ENCODE measurements around the gene LPAR6.

Gene LPAR6

DNA sequence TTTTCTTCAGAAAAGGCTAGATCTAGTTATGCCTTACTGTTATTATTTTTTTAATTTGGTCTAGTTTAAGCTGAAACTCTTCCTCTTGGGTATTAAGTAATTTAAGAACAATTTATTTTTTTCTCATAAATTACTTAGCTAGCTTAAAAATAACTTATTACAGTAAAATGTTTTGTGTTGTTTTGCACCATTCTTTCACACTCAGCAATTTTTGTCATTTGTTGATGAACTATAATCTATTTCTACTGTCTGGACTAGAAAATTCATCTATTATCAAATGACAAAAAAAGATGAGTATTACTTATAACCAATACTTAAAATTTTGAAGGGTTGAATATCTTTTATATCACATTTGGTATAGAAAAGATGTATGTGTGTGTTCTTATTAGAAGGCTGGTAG is 1.6 kb upstream of the LPAR6 start:
- DNase-seq (ENCODE audit: low spot score): no peak

DNA sequence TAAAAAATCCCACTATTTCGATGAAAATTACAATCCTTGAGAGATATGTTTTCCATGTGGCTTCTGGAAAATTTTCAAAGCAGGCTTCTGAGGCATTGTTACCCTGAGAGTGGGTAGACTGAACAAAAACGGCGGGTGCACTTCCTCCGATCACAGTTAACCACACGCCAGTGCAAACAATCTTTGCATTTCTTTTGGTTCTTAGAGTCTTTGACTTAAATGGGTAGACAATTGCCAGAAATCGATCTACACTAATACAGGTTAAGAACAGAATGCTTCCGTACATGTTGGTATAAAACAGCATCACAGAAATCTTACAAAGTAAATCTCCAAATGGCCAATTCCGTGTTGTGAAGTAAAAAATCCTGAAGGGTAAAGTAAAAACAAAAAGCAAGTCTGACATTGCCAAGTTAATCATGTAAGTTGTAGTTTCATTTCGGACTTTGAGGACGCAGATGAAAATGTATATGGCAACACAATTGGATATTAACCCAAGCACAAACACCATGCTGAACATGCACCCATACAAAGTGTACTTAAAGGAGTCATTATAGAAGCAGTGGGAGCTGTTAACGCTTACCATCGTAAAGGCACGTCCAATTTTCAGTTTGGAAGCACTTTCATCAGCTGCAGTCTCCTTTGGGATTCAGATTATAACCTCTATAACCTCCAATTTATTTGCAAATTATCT is 927 bp downstream of the LPAR6 start:
- no peak for DNase-seq (ENCODE audit: low spot score)

DNA sequence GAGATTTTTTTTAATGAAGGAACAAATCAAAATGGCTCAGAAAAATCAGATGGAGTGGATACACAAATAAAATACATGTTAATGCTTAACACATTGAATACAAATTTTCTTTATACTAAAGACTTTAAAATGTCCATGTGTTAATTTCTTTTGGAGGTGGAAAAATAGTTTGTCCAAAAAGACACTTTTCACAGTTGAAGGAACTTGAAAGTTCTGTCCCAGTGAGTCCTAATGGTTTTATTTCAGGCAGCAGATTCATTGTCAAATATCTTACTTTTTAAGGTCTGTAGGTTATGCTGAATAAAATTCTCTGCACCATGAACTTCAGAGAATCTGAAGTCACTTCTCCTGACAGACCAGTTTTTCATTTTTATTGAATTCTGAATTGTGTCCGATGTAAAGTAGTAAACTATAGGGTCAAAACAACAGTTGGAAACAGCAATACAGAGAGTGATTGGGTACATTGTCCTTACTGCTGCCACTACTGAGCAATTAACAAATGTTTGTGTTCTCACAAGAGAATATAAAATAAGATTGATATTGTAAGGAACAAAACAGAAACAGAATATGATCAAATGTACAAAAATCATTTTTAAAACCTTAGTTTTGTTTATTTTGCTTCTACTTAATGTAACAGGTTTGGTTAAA is 1.6 kb downstream of the LPAR6 start:
- DNase-seq (ENCODE audit: low spot score): no peak

DNA sequence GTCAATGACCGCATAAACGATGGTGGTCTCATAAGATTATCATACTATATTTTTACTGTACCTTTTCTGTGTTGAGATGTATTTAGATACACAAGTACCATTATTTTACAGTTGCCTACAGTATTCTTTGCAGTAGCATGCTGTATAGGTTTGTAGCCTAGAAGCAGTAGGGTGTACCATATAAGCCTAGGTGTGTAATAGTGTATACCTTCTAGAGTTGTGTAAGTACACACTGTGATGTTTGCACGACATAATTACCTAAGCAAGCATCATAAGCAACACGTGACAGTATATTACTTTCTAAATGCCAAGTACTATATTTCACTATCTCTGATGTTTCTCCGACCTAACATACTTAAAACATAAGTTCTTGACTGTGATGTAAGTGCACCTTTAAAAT is 2.7 kb downstream of the LPAR6 start:
- DNase-seq (ENCODE audit: low spot score): no peak

DNA sequence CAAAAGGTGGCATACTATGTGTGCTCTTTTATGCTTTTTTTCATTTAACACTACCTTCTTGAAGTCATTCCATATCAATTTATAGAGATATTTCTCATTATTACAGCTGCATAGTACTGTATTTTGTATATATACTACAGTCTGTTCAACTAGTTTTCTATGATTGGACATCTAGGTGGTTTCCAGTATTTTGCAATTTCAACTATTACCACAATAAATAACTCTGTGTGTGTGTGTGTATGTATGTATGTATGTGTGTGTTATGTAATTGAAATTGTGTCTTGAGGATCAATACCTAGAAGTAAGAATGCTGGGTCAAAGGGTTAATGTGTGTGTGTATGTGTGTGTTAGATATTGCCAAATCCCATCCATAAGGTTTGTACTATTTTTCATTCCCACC is 7.0 kb downstream of the LPAR6 start:
- no peak for DNase-seq (ENCODE audit: low spot score)

DNA sequence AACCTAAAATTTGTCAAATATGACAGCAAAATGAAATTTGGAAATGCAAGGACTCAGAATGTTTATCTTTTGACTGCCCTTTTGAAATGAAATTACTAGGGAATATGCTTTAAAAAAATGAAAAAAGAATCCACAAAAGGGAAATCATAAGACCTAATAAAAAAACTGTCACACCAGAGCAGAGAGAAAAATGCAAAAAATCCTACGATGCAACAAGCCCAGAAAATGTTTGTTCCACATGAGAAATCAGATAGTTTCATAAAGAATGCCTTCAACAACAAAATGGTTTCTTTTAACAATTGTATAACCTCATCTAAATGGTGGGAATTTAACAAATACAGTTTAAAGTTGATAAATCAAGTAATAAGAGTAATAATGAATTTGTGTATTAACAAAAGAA is 8.0 kb downstream of the LPAR6 start:
- DNase-seq (ENCODE audit: low spot score): no peak

DNA sequence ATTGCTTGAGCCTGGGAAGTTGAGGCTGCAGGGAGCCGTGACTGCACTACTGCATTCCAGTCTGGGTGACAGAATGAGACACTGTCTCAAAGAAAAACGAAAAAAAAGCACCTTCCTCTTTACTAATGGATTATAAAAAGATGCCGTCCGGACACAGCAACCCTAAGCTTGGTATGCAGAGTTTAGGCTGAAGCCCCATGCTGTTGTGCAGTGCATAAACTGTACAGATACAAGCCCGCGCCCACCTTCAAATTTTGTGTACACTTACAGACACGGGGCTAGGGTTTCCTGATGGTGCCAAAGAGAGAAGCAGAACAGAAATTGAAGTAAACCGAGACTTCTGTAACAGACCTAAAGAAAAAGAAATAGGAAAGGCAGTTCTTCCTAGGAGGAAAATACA is 9.0 kb downstream of the LPAR6 start:
- no peak for DNase-seq (ENCODE audit: low spot score)

DNA sequence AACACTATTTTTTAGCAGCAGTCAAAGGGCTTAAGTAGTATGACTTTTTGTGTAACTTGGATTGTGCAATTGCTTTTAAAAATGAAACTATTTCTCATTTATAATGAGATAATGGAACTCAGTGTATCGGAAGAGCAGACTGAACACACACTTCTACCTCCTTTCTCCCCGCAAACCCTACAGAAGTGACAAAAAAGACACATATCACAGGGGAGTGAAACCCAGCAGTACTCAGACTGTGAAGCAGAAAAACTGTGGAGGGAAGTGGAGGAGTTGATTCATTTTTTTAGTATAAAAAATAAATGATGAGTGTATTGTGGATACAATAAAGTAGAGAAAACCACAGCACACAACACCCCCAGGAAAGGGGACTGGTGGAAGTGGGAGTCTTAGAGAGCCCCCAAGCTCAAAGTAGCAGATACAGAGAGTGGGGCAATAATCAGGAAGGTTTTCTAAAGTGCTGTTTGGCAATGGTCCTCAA is 9.7 kb downstream of the LPAR6 start:
- no peak for DNase-seq (ENCODE audit: low spot score)

DNA sequence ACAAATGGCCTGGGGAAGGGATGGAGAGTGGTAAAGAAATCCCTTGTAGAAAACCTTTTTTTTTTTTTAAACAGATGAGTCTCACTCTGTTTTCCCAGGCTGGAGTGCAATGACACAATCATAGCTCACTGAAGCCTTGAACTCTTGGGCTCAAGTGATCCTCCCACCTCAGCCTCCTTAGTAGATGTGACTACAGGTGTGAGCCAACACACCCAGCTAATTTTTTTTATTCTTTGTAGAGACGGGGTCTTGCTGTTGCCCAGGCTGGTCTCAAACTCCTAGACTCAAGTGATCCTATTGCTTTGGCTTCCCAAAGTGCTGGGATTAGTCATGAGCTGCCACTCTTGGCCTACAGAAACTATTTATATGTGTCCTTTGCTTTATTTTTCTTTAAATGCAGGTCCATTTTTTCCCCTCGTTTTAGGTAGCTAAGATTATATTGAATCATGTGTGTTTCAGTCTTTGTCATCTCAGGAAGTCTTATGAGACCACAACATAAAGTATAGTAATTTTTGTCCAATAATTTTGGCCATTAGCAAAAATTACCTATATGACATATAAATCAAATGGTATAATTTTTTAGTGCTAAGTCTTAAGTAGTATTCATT is 10.5 kb downstream of the LPAR6 start:
- DNase-seq (ENCODE audit: low spot score): no peak

DNA sequence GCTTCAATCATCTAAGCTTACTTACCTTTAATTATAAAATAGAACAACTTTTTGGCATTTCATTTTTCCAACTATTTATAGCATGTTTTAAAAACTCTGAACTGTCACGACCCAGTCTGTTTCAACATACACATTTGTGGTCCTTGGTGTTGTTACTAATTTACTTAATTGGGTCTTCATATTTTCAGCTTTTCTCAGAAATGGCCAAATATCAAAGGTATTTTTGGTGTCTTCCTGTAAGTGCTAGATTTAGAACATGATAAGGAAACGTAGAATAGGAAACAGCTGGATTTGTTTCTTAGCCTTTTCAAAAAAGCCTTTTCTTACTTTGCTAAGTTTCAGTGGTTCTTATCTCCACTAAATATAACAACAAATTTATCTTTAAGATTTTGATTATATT is 11.4 kb downstream of the LPAR6 start:
- no peak for DNase-seq (ENCODE audit: low spot score)

DNA sequence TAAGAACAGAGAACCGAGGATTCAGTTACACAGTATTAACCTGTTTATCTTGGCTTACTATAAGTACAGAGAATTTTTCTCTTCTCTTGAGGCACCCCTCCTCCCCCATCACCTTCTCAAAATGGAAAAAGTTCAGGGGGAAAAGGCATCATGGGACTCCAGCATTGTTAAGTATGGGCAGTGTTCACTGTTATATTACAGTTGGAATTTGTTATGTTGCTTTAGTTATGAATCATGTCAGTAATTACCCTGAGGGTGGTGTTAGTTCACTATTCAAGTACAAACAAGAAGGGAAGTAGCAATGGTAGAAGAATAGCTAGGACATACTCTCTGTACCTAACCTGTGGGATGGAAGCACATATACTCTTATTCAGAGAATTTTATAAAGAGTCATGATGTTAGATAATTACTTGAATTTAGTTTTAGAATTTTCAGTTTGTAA is 12.0 kb downstream of the LPAR6 start:
- no peak for DNase-seq (ENCODE audit: low spot score)

DNA sequence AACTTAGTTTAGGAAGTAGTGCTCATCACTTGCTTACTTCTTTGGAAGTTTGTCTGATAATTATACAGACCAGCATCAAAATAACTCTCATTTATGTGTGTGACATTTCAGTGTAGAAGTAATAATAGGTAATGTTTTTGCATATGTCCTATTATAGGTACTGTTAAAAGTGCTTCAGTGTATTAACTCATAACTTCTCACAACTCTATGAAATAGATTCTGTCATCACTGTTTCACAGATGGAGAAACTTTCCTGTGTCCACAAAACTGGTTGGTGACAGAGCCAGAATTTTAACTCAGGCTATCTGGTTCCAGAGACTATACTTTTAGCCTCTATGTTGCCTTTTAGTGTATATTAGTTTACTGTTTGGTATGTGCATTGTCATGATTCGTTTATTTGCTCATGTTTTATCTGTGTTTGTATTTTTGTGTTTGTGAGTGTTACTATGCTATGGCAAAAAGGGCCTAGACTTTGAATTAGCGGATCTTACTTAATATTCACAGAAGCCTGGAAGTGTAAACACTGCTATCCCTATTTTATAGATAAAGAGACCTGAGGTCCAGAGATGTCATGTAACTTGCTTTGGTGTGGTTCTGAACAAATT is 12.7 kb downstream of the LPAR6 start:
- DNase-seq (ENCODE audit: low spot score): no peak

DNA sequence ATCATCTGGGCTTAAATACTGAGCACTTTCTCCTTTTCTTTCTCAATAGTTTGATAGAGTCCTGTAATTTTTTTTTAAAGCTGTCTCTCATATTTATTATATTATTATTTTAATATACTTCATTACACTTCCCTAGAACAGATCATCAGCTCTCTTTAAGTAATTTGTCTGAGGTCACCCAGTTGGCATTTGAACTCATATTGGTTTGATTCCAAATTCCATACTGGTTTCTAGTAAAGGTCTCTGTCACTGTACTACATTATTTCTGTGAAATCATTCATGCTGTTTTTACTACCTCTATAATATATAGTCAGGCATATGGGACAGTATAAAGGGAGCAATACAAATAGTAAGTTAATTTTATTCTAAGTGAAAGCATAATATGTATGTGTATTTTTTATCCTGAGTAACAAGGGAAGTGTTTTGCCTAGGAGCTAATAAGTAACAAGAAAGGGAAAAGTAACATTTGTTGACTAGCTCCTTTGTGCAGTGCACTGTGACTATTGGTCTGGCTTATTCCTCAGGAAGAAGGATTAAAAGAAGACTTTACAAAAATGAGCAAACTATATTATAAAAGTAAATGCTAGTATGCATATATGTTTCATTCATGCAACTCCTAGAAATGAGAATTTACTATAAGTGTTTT is 14.3 kb downstream of the LPAR6 start:
- DNase-seq (ENCODE audit: low spot score): no peak

DNA sequence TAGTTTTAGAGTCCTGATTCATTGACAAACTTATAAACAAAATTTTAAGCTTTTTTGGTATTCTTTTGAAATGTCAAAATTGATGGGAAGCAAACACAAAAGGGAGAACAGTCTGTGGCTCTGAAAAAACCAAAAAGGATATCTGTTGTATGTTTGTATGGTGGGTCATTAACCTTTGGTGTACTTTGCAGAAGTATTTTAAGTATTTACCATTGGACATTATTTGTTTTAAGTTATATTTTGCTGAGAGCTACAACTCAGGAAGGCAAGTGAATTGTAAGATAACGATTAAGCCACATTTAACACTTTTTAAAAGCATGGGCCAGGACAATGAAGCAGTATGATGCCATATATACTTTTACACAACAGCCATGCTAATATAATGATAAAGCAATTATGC is 15.2 kb downstream of the LPAR6 start:
- no peak for DNase-seq (ENCODE audit: low spot score)

DNA sequence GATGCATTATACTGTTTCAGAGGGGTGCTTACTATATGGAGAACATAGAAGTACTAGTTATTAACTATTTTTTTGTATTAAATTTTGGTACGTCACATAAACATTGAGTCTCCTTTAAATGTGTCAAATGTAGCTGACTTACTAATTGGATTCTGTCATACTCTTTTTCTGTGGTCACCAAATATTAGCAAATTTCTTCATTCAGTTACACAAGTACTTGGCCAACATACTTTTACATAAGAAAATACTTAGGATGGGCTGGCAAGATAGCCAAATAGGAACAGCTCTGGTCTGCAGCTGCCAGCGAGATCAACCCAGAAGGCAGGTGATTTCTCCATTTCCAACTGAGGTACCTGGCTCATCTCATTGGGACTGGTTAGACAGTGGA is 19.2 kb downstream of the LPAR6 start:
- DNase-seq (ENCODE audit: low spot score): no peak

DNA sequence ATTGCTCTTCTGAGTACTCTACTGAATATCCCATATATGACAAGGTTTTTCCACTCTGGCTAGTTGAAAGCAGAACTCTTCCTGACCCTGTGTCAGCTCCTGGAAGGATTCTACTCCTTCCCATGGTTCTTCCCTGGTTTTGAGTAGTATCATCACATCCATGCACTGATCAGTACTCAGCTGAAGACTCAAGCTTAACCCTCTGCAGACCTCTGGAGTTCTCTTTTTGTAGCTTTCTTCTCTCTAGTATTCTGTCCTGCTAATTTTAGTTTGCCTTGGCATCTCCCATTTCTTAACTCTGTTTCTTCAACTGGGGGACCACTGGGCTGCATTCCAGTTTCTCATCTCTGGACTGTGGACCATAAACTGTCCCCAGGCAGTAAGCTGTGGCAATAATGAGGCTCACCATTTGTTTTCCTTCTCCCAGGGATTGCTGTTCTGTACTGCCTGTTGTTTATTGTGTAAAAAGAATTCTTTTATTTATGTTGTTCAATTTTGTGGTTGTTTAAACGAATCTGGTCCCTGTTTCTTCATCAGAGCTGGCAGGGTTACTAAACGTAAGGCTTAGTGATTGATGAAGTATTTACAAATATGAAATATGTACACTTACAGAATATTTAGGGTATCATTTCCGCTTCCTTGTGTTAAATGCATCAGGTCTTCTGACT is 19.7 kb downstream of the LPAR6 start:
- no peak for DNase-seq (ENCODE audit: low spot score)

DNA sequence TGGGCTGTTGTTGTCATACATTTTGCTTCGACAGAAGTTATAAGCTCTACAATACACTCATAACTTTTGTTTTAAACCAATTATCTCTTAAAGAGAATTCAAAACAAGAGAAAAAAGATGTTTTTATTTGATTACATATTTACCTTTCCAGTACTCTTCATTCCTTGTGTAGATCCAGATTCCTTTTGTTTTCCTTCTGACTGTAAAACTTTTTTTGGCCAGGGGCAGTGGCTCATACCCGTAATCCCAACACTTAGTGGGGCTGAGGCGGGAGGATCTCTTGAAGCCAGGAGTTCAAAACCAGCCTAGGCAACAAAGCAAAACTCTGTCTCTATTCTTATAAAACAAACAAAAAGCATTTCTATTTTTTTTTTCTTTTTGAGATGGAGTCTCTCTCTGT is 21.7 kb downstream of the LPAR6 start:
- DNase-seq (ENCODE audit: low spot score): no peak

DNA sequence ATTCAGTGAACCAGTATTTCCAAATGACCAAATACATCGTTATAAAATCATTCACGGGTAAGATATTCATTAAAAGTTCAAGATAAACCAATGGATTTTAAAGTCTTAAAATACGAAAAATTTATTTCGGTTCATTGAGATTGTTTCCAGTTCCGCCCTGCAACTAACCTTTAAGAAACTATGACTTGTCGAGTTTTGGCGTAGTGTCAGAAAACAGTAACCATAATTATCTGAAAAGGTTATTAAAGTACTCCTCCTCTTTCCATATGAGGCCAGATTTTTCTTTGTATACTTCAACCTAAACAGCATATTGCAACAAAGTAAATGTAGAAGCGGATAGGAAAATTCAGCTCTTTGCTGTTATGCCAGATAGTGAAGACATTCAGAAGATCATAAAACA is 26.1 kb downstream of the LPAR6 start:
- no peak for DNase-seq (ENCODE audit: low spot score)

DNA sequence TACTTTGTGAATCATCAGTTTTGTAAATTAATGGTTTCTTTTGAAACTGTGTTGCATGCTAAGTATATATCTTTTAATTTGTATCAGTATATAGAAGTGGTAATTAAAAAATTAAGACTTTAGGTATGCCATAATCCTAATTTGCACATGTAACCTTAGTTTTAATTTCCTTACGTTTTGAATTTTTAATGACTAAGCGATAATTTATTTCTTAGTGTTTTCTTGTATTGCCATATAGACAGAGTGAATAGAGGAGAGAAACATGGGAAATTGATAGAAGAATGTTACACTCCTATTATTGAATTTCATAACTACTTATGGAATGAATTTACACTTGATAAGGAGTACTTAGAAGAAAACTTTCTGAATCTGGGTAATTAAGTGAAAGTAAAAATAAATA is 29.5 kb downstream of the LPAR6 start:
- no peak for DNase-seq (ENCODE audit: low spot score)

DNA sequence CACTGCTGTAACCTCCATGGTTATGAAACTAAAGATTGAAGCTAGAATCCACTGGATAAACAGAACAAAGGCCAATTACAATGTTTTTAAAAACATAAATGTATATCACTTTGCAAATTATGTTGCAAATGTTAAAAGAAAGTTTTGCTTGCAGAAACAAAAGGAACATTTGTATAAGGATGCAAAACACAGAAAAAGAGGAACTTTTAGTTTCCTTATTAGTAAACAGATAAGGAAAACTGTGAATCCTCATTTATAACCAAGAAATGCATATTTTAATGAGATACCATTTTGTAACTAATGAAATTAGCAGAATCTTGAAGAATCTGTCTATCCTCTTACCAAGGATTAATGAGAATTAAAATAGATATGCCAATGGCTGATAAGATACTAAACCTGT is 32.3 kb downstream of the LPAR6 start:
- no peak for DNase-seq (ENCODE audit: low spot score)

DNA sequence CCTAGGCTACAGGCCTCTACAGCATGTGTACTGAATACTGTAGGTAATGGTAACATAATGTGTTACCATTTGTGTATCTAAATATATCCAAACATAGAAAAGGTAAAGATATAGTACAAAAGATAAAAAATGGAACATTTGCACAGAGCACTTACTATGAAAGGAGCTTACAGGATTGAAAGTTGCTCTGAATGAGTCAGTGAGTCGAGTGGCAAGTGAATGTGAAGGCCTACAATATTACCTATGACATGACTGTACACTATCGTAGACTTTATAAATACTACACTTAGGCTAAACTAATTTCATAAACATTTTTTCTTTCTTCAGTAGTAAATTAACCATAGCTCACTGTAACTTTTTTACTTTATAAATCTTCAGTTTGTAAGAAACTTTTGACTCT is 35.1 kb downstream of the LPAR6 start:
- no peak for DNase-seq (ENCODE audit: low spot score)

DNA sequence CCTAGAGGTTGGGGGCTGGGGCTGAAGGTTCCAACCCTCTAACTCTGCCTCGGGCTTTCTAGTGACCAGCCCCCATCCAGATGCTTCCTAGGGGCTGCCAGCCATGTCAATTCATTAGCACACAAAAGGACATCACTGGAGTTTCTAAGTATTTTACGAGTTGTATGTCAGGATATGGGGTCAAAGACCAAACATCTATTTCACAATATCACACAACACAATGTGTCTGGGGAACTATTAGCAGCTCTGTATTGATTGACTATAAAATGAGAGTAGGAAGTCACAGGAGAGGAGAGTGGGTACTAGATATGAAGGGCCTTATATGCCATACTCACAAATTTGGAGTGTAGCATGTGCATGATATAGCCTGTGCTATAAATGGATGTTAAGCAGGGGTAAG is 42.1 kb downstream of the LPAR6 start:
- no peak for DNase-seq (ENCODE audit: low spot score)
